OCI-LY3 (cell line): ENCODE measurements around the gene RAB20.
A peak's percentile ranks its signal among the peaks of the same experiment; 100 is the strongest.

Source experiments
- EZH2phosphoT487 ChIP-seq: fragments of 200-600 bp; shearing (Covaris generic); IDR thresholded peaks from 2 replicates; pipeline ENCODE4 v1.6.1; 2018; ENCODE audit warnings: antibody characterized with exemption, mixed run types, low read depth
- TF ChIP-seq, protein P1 (sequence below): fragments of 200-600, 300-600 bp; sonication (generic); IDR thresholded peaks from 2 replicates; pipeline ENCODE4 v1.5.1; 2014; ENCODE audit warnings: antibody characterized with exemption, low read length, low read depth

DNA sequence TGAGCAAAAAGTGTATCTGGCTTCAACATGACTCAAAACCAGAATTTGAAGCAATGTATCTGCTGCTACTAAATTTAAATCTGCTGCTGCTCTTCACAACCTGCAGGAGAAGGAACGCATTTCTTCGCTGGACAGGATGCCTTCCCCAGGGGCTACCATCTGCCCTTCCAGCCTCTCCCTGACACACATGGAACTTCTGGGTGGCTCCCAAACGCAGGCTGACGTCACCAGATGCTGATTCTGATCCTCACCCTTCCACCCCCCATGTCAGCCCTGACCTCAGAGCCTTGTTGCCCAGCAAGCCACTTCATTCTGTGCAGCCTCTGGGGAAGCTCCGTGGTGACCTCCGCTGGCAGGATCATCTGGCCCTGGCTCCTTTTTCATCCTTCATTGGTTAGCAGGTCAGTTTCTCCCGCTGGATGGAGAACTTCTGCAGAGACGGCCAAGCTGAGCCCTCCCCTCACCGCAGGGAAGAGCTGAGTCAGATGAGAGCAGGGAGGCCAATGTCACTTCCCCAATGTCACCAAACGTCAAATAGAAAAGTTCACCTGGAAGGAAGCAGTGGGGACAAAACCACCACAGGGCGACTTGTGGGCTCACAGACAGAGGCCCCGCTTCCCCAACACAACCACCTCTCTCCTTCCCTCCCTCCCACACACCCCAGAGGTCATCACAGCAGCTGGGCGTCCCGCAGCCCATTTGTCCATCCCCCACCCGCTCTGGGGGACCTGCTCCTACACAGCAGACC lies 14.0 kb upstream of the RAB20 start:
- TF ChIP-seq, protein P1, sequence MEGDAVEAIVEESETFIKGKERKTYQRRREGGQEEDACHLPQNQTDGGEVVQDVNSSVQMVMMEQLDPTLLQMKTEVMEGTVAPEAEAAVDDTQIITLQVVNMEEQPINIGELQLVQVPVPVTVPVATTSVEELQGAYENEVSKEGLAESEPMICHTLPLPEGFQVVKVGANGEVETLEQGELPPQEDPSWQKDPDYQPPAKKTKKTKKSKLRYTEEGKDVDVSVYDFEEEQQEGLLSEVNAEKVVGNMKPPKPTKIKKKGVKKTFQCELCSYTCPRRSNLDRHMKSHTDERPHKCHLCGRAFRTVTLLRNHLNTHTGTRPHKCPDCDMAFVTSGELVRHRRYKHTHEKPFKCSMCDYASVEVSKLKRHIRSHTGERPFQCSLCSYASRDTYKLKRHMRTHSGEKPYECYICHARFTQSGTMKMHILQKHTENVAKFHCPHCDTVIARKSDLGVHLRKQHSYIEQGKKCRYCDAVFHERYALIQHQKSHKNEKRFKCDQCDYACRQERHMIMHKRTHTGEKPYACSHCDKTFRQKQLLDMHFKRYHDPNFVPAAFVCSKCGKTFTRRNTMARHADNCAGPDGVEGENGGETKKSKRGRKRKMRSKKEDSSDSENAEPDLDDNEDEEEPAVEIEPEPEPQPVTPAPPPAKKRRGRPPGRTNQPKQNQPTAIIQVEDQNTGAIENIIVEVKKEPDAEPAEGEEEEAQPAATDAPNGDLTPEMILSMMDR = peak; percentile 24; the same call in 1 of the 2 replicates
- TF ChIP-seq EZH2phosphoT487 = no peak
